Measurements from ENCODE around the gene NTSR1.
A peak's percentile ranks its signal among the peaks of the same experiment; 100 is the strongest.

The NTSR1 gene

DNA sequence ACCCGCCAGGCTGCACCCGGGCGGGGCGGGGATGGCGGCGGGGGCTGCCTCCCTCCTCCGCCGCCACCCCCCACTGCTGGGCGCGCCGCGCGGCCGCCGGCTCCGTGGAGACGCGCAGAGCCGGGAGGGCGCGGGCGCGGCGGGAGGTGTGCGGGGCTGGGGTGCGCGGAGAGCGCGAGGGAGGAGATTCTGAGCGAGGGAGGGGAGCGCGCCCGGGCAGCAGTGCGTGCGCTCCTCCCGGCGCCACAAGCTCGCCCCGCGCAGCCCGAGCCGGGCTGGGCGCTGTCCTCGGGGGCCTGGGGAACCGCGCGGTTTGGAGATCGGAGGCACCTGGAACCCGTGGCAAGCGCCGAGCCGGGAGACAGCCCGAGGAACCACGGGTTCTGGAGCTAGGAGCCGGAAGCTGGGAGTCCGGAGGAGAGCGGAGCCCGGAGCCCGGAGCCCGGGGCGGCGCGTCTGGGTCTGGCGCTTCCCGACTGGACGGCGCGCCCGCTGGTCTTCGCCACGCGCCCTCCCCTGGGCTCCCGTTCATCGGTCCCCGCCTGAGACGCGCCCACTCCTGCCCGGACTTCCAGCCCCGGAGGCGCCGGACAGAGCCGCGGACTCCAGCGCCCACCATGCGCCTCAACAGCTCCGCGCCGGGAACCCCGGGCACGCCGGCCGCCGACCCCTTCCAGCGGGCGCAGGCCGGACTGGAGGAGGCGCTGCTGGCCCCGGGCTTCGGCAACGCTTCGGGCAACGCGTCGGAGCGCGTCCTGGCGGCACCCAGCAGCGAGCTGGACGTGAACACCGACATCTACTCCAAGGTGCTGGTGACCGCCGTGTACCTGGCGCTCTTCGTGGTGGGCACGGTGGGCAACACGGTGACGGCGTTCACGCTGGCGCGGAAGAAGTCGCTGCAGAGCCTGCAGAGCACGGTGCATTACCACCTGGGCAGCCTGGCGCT is at the start of gene NTSR1:
Gene NTSR1 (plus strand): TSS at position 246 of the 946 bp plus-strand sequence. CDS start 372 bp downstream, at position 618.
- peak within 1 kb of the TSS; percentile 32 for H3K4me3 Mint-ChIP-seq
- H3K27me3 Mint-ChIP-seq (ENCODE audit: low read depth, poor library complexity), result peaks cover 93% of the 10 kb centered on the region
- no peak within 1 kb of the TSS for H3K27ac Mint-ChIP-seq
- peaks cover 10% of the 10 kb centered on the region for H3K4me1 Mint-ChIP-seq
- DNase-seq, result peak; percentile 54
- no peaks in the 10 kb centered on the region for H3K36me3 Mint-ChIP-seq (ENCODE audit: low read depth)
- H3K9me3 Mint-ChIP-seq, result peaks cover 6% of the 10 kb centered on the region
- TF ChIP-seq, protein P1, sequence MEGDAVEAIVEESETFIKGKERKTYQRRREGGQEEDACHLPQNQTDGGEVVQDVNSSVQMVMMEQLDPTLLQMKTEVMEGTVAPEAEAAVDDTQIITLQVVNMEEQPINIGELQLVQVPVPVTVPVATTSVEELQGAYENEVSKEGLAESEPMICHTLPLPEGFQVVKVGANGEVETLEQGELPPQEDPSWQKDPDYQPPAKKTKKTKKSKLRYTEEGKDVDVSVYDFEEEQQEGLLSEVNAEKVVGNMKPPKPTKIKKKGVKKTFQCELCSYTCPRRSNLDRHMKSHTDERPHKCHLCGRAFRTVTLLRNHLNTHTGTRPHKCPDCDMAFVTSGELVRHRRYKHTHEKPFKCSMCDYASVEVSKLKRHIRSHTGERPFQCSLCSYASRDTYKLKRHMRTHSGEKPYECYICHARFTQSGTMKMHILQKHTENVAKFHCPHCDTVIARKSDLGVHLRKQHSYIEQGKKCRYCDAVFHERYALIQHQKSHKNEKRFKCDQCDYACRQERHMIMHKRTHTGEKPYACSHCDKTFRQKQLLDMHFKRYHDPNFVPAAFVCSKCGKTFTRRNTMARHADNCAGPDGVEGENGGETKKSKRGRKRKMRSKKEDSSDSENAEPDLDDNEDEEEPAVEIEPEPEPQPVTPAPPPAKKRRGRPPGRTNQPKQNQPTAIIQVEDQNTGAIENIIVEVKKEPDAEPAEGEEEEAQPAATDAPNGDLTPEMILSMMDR (IDR thresholded peaks at IDR 0.05), result no peak

DNA sequence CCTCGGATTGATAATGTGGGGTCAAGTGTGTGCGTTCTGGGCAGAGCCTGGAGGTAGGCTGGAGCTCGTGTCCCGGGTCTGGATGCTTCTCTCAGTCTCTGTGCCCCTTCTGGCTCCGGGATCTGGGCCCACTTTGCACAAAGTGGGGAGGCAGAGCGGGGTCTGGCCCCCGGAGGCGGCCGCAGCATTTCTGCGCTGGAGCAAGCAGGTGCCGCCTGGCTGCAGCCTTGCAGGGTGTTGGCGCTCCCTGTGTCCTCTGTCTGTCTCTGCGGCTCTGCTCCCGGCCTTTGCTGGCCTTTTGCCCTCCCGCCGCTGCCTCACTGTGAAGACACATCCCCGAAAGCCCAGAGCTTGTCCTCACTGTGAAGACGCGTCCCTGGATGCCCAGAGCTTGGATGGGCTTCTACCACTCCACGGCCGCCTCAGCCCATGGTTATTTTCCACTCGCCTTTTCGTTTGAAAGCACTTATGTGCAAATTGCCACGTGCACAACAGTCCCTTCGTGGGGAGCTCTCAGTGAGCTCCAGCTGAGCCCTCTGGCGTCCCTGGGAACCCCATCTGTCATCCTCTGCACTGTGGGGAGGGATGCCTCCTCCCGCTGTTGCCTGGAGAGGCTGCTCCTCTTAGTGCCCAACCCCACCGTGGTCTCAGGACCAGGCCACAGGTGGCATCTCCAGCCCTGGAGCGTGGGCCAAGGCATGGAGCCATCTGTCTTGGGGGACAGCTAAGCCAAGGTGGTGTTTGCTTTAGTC is 49.0 kb upstream of the NTSR1 start:
- peaks cover 6% of the 10 kb centered on the region for H3K27me3 Mint-ChIP-seq (ENCODE audit: low read depth, poor library complexity)
- H3K27ac Mint-ChIP-seq, result no peak overlapping the region
- no peaks in the 10 kb centered on the region for H3K36me3 Mint-ChIP-seq (ENCODE audit: low read depth)
- no peaks in the 10 kb centered on the region for H3K9me3 Mint-ChIP-seq
- H3K4me1 Mint-ChIP-seq, result peaks cover 30% of the 10 kb centered on the region
- no peak for DNase-seq
- no peak overlapping the region for H3K4me3 Mint-ChIP-seq
- TF ChIP-seq, protein P1 (IDR thresholded peaks at IDR 0.05), result no peak

DNA sequence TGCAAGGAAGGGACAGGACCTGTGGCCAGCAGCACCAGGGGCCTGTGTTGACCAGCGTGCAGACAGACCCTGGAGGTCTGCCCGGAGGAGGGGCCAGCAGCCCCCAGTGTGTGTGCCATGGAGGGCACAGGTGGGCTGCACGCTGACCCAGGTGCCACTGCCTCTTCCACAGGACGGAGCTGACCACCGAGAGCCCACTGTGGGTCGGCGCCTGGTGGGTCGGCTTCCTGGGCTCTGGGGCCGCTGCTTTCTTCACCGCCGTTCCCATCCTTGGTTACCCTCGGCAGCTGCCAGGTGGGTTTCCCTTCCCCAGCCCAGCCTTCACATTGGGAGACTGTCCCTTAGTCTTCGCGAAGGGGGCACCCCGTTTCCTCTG is 48.4 kb upstream of the NTSR1 start:
- H3K27ac Mint-ChIP-seq, result no peak overlapping the region
- H3K9me3 Mint-ChIP-seq, result no peaks in the 10 kb centered on the region
- TF ChIP-seq, protein P1 (IDR thresholded peaks at IDR 0.05), result no peak
- H3K4me1 Mint-ChIP-seq, result peaks cover 30% of the 10 kb centered on the region
- peaks cover 6% of the 10 kb centered on the region for H3K27me3 Mint-ChIP-seq (ENCODE audit: low read depth, poor library complexity)
- H3K4me3 Mint-ChIP-seq, result no peak overlapping the region
- no peaks in the 10 kb centered on the region for H3K36me3 Mint-ChIP-seq (ENCODE audit: low read depth)
- DNase-seq, result no peak

DNA sequence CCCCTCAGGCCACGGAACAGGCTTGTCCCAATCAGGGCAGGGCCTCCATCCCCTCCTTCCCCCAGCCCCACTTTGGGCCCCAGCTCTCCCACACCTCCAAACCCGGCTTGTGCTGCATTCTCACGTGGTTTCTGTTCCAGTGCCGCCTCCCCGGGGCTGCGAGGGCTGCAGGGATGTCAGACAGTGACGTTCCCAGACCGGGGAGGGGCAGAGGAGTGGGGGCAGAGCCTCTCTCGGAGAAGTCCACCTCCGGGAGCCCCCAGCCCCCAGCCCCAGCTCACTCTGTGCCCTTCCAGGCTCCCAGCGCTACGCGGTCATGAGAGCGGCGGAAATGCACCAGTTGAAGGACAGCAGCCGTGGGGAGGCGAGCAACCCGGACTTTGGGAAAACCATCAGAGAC is 47.9 kb upstream of the NTSR1 start:
- no peaks in the 10 kb centered on the region for H3K36me3 Mint-ChIP-seq (ENCODE audit: low read depth)
- H3K4me1 Mint-ChIP-seq, result peaks cover 30% of the 10 kb centered on the region
- no peak overlapping the region for H3K27ac Mint-ChIP-seq
- no peak overlapping the region for H3K4me3 Mint-ChIP-seq
- no peaks in the 10 kb centered on the region for H3K9me3 Mint-ChIP-seq
- DNase-seq, result no peak
- TF ChIP-seq, protein P1 (IDR thresholded peaks at IDR 0.05), result no peak
- H3K27me3 Mint-ChIP-seq (ENCODE audit: low read depth, poor library complexity), result peaks cover 6% of the 10 kb centered on the region

DNA sequence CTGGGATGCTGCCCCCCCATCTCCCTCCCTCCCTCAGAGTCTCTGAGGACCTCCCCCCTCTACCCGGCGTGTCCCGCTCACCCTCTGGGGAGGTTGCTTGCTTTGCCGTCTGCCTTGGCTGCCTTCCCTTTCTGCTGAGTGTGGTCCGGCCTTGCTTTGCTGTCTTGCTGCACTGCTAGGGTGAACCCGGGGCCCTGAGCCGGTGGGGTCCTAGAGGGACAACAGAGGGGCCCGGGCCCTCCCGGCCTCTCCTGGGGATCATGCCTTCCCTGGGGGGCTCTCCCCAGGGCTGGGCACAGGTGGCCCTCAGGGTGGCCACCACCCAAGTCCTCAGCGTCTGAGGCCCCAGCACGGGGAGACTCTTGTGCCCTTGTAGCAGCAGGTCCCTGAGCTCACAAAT is 47.0 kb upstream of the NTSR1 start:
- peaks cover 10% of the 10 kb centered on the region for H3K27me3 Mint-ChIP-seq (ENCODE audit: low read depth, poor library complexity)
- no peak overlapping the region for H3K27ac Mint-ChIP-seq
- H3K4me1 Mint-ChIP-seq, result peaks cover 30% of the 10 kb centered on the region
- no peak for DNase-seq
- no peak overlapping the region for H3K4me3 Mint-ChIP-seq
- no peaks in the 10 kb centered on the region for H3K9me3 Mint-ChIP-seq
- H3K36me3 Mint-ChIP-seq (ENCODE audit: low read depth), result no peaks in the 10 kb centered on the region
- TF ChIP-seq, protein P1 (IDR thresholded peaks at IDR 0.05), result no peak

Measured in nephron progenitor cell (in vitro differentiated cells).